Muscle of arm (tissue), 14 donors: ENCODE results near the gene SMARCA2. TPM values are rescaled to one million over a fixed set of nuclear protein-coding genes. Genes with fewer than 3 reads are reported as not detected.

Source experiments
- DNase-seq: peaks from one replicate; pipeline ENCODE4 v3.0.0-alpha.2; 2013
- long read RNA-seq, 11 donors: transcript quantifications; one replicate each; lab custom pipeline, GENCODE V29; 2026
- polyA plus RNA-seq, 12 donors: library from polyadenylated mRNA; unstranded; fragments of 120-200 nt; gene quantifications; one replicate each; pipeline ENCODE4 v1.2.1, GENCODE V29; 2013; ENCODE audit not compliant: insufficient read length in 12 of 12

The SMARCA2 gene
- 100 to 1,000 TPM in 7 of 12 donors, 10 to 100 TPM in 4, not detected in 1; 82.6 to 182 (median 113) TPM for polyA plus RNA-seq
- long read RNA-seq, donor 1, full-length matches to known transcripts, result 14 of 14 reads
- long read RNA-seq, donor 1, partial matches to known transcripts, result 0 of 14 reads
- long read RNA-seq, donor 1, other reads (novel, unspliced or antisense), result 0 of 14 reads
- long read RNA-seq, donor 2, full-length matches to known transcripts, result 7 of 7 reads
- long read RNA-seq, donor 2, partial matches to known transcripts, result 0 of 7 reads
- long read RNA-seq, donor 2, other reads (novel, unspliced or antisense), result 0 of 7 reads
- long read RNA-seq, donor 3, full-length matches to known transcripts, result 2 of 2 reads
- long read RNA-seq, donor 3, partial matches to known transcripts, result 0 of 2 reads
- long read RNA-seq, donor 3, other reads (novel, unspliced or antisense), result 0 of 2 reads
- long read RNA-seq, donor 4, full-length matches to known transcripts, result 6 of 6 reads
- long read RNA-seq, donor 4, partial matches to known transcripts, result 0 of 6 reads
- long read RNA-seq, donor 4, other reads (novel, unspliced or antisense), result 0 of 6 reads
- long read RNA-seq, donor 5, result 0 reads
- long read RNA-seq, donor 6, full-length matches to known transcripts, result 7 of 14 reads
- long read RNA-seq, donor 6, partial matches to known transcripts, result 7 of 14 reads
- long read RNA-seq, donor 6, other reads (novel, unspliced or antisense), result 0 of 14 reads
- long read RNA-seq, donor 7, full-length matches to known transcripts, result 8 of 8 reads
- long read RNA-seq, donor 7, partial matches to known transcripts, result 0 of 8 reads
- long read RNA-seq, donor 7, other reads (novel, unspliced or antisense), result 0 of 8 reads
- long read RNA-seq, donor 8, full-length matches to known transcripts, result 2 of 8 reads
- long read RNA-seq, donor 8, partial matches to known transcripts, result 6 of 8 reads
- long read RNA-seq, donor 8, other reads (novel, unspliced or antisense), result 0 of 8 reads
- long read RNA-seq, donor 9, full-length matches to known transcripts, result 10 of 22 reads
- long read RNA-seq, donor 9, partial matches to known transcripts, result 12 of 22 reads
- long read RNA-seq, donor 9, other reads (novel, unspliced or antisense), result 0 of 22 reads
- long read RNA-seq, donor 10, full-length matches to known transcripts, result 4 of 10 reads
- long read RNA-seq, donor 10, partial matches to known transcripts, result 6 of 10 reads
- long read RNA-seq, donor 10, other reads (novel, unspliced or antisense), result 0 of 10 reads
- long read RNA-seq, donor 11, full-length matches to known transcripts, result 9 of 18 reads
- long read RNA-seq, donor 11, partial matches to known transcripts, result 9 of 18 reads
- long read RNA-seq, donor 11, other reads (novel, unspliced or antisense), result 0 of 18 reads

GRCh38 chr9:2014696-2015580, at the start of gene SMARCA2:
TSS of gene SMARCA2 (plus strand) at chr9:2015347. CDS start at chr9:2029023, 13,676 bp downstream.
- DNase-seq, result peak; percentile 98

- DNase-seq, result no peak
Measured at GRCh38 chr9:1966725-1967366, 48.3 kb upstream of the SMARCA2 start.

- DNase-seq, result no peak
Measured at GRCh38 chr9:1969160-1969559, 46.0 kb upstream of the SMARCA2 start.

GRCh38 chr9:1969898-1970297, 45.2 kb upstream of the SMARCA2 start:
- no peak for DNase-seq

GRCh38 chr9:1972672-1973071, 42.5 kb upstream of the SMARCA2 start:
- no peak for DNase-seq

- no peak for DNase-seq
Measured at GRCh38 chr9:1977026-1977425, 38.1 kb upstream of the SMARCA2 start.

- no peak for DNase-seq
Measured at GRCh38 chr9:1978941-1979340, 36.2 kb upstream of the SMARCA2 start.

GRCh38 chr9:1979741-1980367, 35.3 kb upstream of the SMARCA2 start:
- DNase-seq, result peak; percentile 67

GRCh38 chr9:1980387-1980786, 34.8 kb upstream of the SMARCA2 start:
- no peak for DNase-seq

GRCh38 chr9:1982074-1982473, 33.1 kb upstream of the SMARCA2 start:
- DNase-seq, result no peak

- no peak for DNase-seq
Measured at GRCh38 chr9:1986341-1986740, 28.8 kb upstream of the SMARCA2 start.

- no peak for DNase-seq
Measured at GRCh38 chr9:1989500-1989899, 25.6 kb upstream of the SMARCA2 start.

- no peak for DNase-seq
Measured at GRCh38 chr9:1994180-1994579, 21.0 kb upstream of the SMARCA2 start.

GRCh38 chr9:1995084-1995483, 20.1 kb upstream of the SMARCA2 start:
- DNase-seq, result no peak

- DNase-seq, result no peak
Measured at GRCh38 chr9:1996156-1996555, 19.0 kb upstream of the SMARCA2 start.

GRCh38 chr9:1997646-1998045, 17.5 kb upstream of the SMARCA2 start:
- DNase-seq, result no peak

- DNase-seq, result no peak
Measured at GRCh38 chr9:1998111-1998510, 17.0 kb upstream of the SMARCA2 start.

GRCh38 chr9:2000314-2000713, 14.8 kb upstream of the SMARCA2 start:
- no peak for DNase-seq

- no peak for DNase-seq
Measured at GRCh38 chr9:2008372-2008771, 6.8 kb upstream of the SMARCA2 start.

- DNase-seq, result no peak
Measured at GRCh38 chr9:2012347-2012746, 2.8 kb upstream of the SMARCA2 start.
